Large intestine (tissue), 3 donors: ENCODE data around the gene MYO5B. TPM values are rescaled to one million over a fixed set of nuclear protein-coding genes. Genes with fewer than 3 reads are reported as not detected.

Experiments used
- DNase-seq, 2 donors: peaks; one replicate each; pipeline versions ENCODE4 v3.0.0 to v3.0.0-alpha.2; 2013
- H3K27ac ChIP-seq: one replicate; pipeline ENCODE4 v1.5.1; 2013; ENCODE audit warnings: low read length
- H3K27me3 ChIP-seq: 2 replicates; pipeline ENCODE4 v1.6.1; 2013; ENCODE audit warnings: low read length; ENCODE audit not compliant: control insufficient read depth, insufficient read depth
- H3K36me3 ChIP-seq: 2 replicates; pipeline ENCODE4 v1.6.1; 2013; ENCODE audit warnings: low read length; ENCODE audit not compliant: control insufficient read depth, insufficient read depth
- H3K4me1 ChIP-seq: one replicate; pipeline ENCODE4 v1.6.1; 2013; ENCODE audit warnings: low read length; ENCODE audit not compliant: control insufficient read depth, insufficient read depth
- H3K4me3 ChIP-seq: one replicate; pipeline ENCODE4 v1.5.1; 2013; ENCODE audit warnings: low read length
- H3K9me3 ChIP-seq: one replicate; pipeline ENCODE4 v1.6.1; 2013; ENCODE audit warnings: mild to moderate bottlenecking, low read depth, low read length, moderate library complexity; ENCODE audit not compliant: control insufficient read depth
- WGBS: methylation state at CpG from one replicate; pipeline ENCODE4 v1.1.5; 2013; ENCODE audit warnings: low lambda C conversion rate; ENCODE audit not compliant: insufficient coverage; 5-methylcytosine and 5-hydroxymethylcytosine counted together
- polyA plus RNA-seq: library from polyadenylated mRNA; unstranded; fragments of 120-200 nt; gene quantifications from one replicate; pipeline ENCODE4 v1.2.1, GENCODE V29; 2013

Gene MYO5B
- polyA plus RNA-seq, 1 donor, result 52.0 TPM

DNA sequence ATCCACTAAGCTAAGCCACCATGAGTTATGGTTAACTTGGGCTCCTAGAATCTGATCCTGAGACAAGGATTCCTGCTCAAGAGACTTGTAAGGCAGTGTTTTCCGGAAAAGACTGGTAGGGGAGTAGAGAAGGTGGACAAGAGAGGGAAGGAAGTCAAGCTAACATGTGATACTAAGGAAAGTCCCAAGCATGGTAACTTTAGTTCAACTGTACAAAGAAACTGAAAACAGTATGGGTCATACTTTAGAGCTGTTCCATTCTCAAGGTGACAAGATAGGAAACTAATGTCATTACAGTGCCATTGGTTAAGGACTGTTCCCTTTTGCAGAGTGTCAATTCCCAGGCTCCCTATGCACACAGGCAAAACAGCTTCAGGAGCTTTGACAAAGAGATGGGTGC, 5.8 kb downstream of the MYO5B start:
- no CpG with 5 or more reads among the region's 1 CpG for WGBS
- Histone ChIP-seq H3K9me3 (no peaks in the 10 kb centered on the region), H3K27ac (no peak overlapping the region), H3K36me3 (no peaks in the 10 kb centered on the region), H3K27me3 (peaks cover 11% of the 10 kb centered on the region), H3K4me1 (peaks cover 5% of the 10 kb centered on the region), H3K4me3 (no peak overlapping the region)
- no peak for DNase-seq

- no peaks in the 10 kb centered on the region for H3K9me3 ChIP-seq
- no peak overlapping the region for H3K27ac ChIP-seq
- WGBS, result 100% methylated on average over 1 of the region's 6 CpGs
- H3K4me1 ChIP-seq, result peaks cover 5% of the 10 kb centered on the region
- peak in 1 of 2 donors; percentile 16 for DNase-seq
- no peaks in the 10 kb centered on the region for H3K36me3 ChIP-seq
- H3K4me3 ChIP-seq, result no peak overlapping the region
- H3K27me3 ChIP-seq, result peaks cover 6% of the 10 kb centered on the region
Observed at GRCh38 chr18:50188652-50189051, 6.3 kb downstream of the MYO5B start.

DNA sequence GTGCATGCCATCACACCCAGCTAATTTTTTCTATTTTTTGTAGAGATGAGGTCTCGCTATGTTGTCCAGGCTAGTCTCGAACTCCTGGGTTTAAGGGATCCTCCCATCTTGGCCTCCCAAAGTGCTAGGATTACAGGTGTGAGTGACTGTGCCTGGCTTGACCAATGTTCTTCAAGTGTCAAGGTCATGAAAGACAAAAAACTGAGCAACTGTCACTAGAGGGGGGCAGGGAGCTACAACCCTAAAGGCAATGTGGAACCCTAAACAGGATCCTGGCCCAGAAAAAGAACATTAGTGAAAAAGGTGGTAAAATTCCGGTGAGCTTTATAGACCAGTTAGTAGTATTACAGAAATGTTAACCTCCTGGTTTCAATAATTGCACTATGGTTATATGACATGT, 7.3 kb downstream of the MYO5B start:
- WGBS, result no CpG with 5 or more reads among the region's 3 CpGs
- no peak for DNase-seq
- no peaks in the 10 kb centered on the region for H3K36me3 ChIP-seq
- no peak overlapping the region for H3K27ac ChIP-seq
- no peaks in the 10 kb centered on the region for H3K27me3 ChIP-seq
- H3K4me1 ChIP-seq, result peaks cover 6% of the 10 kb centered on the region
- H3K9me3 ChIP-seq, result no peaks in the 10 kb centered on the region
- no peak overlapping the region for H3K4me3 ChIP-seq

DNA sequence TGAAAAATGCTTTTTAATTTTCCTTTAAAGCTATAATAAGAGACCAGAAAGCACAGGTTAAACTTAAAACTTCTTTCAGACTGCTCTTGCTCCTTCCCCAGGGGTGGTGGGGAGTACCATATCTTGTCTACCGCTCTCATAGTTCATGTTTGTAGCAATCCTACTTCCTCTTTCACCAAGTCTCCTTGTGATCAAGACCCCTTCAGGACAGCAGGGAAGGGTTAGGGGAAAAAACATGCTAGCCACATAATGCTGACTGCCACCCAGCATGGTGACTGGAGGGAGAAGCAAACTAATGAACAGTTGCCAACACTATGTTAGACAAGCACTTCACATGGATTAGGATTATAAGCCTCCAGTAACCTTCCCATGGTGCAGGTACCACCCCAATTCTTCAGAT, 8.6 kb downstream of the MYO5B start:
- no peaks in the 10 kb centered on the region for H3K36me3 ChIP-seq
- DNase-seq, result no peak
- no peak overlapping the region for H3K4me3 ChIP-seq
- H3K27ac ChIP-seq, result no peak overlapping the region
- peaks cover 3% of the 10 kb centered on the region for H3K4me1 ChIP-seq
- no CpG with 5 or more reads among the region's 1 CpG for WGBS
- no peaks in the 10 kb centered on the region for H3K27me3 ChIP-seq
- H3K9me3 ChIP-seq, result no peaks in the 10 kb centered on the region

DNA sequence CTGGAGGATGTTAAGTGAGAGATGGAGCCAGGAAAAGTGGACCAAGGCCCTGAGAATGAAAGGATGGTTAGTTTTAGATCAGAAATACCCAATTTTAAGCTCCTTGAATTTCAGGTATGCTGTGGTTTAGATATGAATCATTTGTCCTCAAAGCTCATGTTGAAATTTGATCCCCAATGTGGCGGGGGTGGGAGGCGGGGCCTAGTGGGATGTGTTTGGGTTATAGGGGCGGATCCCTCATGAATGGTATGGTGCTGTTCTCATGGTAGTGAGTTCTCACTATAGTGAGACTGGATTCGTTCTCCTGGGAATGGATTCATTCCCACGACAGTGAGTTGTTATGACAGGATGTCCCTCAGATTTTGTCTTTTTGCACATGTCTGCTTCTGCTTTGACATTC, 11.4 kb downstream of the MYO5B start:
- Histone ChIP-seq H3K27ac (no peak overlapping the region), H3K4me1 (peaks cover 3% of the 10 kb centered on the region), H3K27me3 (no peaks in the 10 kb centered on the region), H3K4me3 (no peak overlapping the region), H3K36me3 (no peaks in the 10 kb centered on the region), H3K9me3 (no peaks in the 10 kb centered on the region)
- no peak for DNase-seq
- WGBS, result no CpG with 5 or more reads among the region's 5 CpGs

DNA sequence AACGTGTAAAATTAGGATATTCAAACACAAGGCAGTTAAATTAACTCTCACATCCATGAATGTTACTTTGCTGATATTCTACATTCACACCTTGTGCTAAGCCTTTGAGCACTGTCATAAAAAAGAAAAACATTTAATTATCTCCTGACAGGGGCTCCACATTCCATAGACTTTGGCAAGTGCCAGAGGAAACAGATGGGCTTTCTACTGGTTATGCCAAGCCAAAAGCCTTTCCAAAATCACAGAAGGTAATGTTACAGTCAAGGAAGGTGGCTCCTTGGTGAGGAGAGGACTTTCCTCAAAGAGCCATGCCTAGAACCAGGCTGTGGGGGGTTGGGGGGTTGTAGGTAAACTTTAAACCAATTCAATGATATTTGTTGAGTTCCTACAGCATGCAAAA, 12.4 kb downstream of the MYO5B start:
- Histone ChIP-seq H3K9me3 (no peaks in the 10 kb centered on the region), H3K4me1 (peaks cover 3% of the 10 kb centered on the region), H3K4me3 (no peak overlapping the region), H3K36me3 (no peaks in the 10 kb centered on the region), H3K27me3 (no peaks in the 10 kb centered on the region), H3K27ac (no peak overlapping the region)
- DNase-seq, result no peak
- 71% methylated on average over 1 of the region's 1 CpG for WGBS

GRCh38 chr18:50181590-50181989, 13.4 kb downstream of the MYO5B start:
- Histone ChIP-seq H3K27me3 (no peaks in the 10 kb centered on the region), H3K36me3 (no peaks in the 10 kb centered on the region), H3K4me3 (no peak overlapping the region), H3K27ac (no peak overlapping the region), H3K9me3 (no peaks in the 10 kb centered on the region), H3K4me1 (peaks cover 3% of the 10 kb centered on the region)
- no peak for DNase-seq
- WGBS, result 100% methylated on average over 1 of the region's 2 CpGs

- no peaks in the 10 kb centered on the region for H3K27me3 ChIP-seq
- H3K36me3 ChIP-seq, result no peaks in the 10 kb centered on the region
- WGBS, result 100% methylated on average over 1 of the region's 2 CpGs
- H3K4me1 ChIP-seq, result peaks cover 3% of the 10 kb centered on the region
- DNase-seq, result no peak
- no peak overlapping the region for H3K27ac ChIP-seq
- H3K9me3 ChIP-seq, result no peaks in the 10 kb centered on the region
- H3K4me3 ChIP-seq, result no peak overlapping the region
Observed at GRCh38 chr18:50179465-50179864, 15.5 kb downstream of the MYO5B start.

DNA sequence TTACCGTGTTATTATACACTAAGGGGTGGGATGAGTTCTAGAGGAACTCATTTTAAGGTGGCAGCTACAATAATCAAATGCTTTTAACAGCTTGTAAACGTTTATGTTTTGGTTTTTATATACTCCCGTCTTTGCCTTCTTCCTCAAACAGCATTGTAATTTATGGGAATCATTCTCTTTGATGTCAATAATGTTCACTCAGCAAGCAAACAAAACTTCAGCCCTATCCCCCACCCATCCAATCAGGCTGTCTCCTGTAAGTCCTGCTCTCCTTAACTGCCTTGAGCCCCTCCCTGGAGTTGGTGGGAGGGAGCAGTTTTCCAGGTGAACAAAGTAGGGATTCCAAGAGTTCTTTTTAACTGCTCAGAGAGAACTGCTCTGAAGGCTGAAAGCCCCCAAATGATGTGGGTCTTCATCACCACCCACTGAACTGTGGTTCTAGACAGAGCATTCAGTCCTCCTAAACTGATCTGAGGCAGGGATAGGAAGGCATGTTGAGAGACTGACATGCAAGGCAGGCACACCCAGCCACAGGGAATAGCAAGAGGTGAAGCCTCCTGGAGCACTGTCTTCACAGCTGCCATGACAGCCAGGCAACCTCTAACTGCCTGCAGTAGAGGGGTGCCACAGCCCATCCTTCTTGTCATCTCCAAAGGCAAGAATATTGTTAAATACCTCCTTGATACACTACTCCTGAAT, 17.5 kb downstream of the MYO5B start:
- Histone ChIP-seq H3K9me3 (no peaks in the 10 kb centered on the region), H3K4me1 (peaks cover under 1% of the 10 kb centered on the region), H3K36me3 (no peaks in the 10 kb centered on the region), H3K4me3 (no peak overlapping the region), H3K27ac (no peak overlapping the region), H3K27me3 (no peaks in the 10 kb centered on the region)
- WGBS, result 0% methylated on average over 1 of the region's 3 CpGs
- no peak for DNase-seq

GRCh38 chr18:50172367-50172766, 22.6 kb downstream of the MYO5B start:
- H3K36me3 ChIP-seq, result no peaks in the 10 kb centered on the region
- peak overlapping the region; percentile 63 for H3K27ac ChIP-seq
- no peaks in the 10 kb centered on the region for H3K27me3 ChIP-seq
- H3K4me3 ChIP-seq, result no peak overlapping the region
- no CpG with 5 or more reads among the region's 3 CpGs for WGBS
- DNase-seq, result no peak
- H3K9me3 ChIP-seq, result no peaks in the 10 kb centered on the region
- peaks cover 8% of the 10 kb centered on the region for H3K4me1 ChIP-seq

GRCh38 chr18:50171406-50171805, 23.5 kb downstream of the MYO5B start:
- Histone ChIP-seq H3K9me3 (no peaks in the 10 kb centered on the region), H3K4me1 (peaks cover 8% of the 10 kb centered on the region), H3K4me3 (no peak overlapping the region), H3K27ac (peak overlapping the region; percentile 63), H3K27me3 (no peaks in the 10 kb centered on the region), H3K36me3 (no peaks in the 10 kb centered on the region)
- peak; percentile 58 to 77 for DNase-seq
- WGBS, result 37% methylated on average over 2 of the region's 2 CpGs
